Neural cell (in vitro differentiated cells): ENCODE measurements around the gene SH3RF3. TPM values are rescaled to one million over a fixed set of nuclear protein-coding genes. Genes with fewer than 3 reads are reported as not detected.

Experiments
- H2AFZ ChIP-seq: fragments of 200-600, 300-800 bp; sonication (generic), shearing (Covaris generic); 2 replicates; pipeline ENCODE4 v1.6.0; 2014; ENCODE audit warnings: low read depth, mild to moderate bottlenecking, antibody characterized with exemption, low read length, moderate library complexity
- H3F3A ChIP-seq: fragments of 200-600 bp; shearing (Covaris generic); 2 replicates; pipeline ENCODE4 v1.6.1; 2016; ENCODE audit warnings: mild to moderate bottlenecking, moderate library complexity, mixed read lengths, antibody characterized with exemption, low read length; ENCODE audit not compliant: insufficient read depth, poor library complexity, severe bottlenecking
- H3K27ac ChIP-seq: fragments of 200-600, 300-800 bp; sonication (generic), shearing (Covaris generic); 2 replicates; pipeline ENCODE4 v1.5.1; 2014; ENCODE audit warnings: mild to moderate bottlenecking, low read length, moderate library complexity
- H3K27me3 ChIP-seq: fragments of 300-800, 200-600 bp; sonication (generic), shearing (Covaris generic); 2 replicates; pipeline ENCODE4 v1.6.0; 2014; ENCODE audit warnings: mild to moderate bottlenecking, low read depth, low read length, moderate library complexity; ENCODE audit not compliant: insufficient read depth
- H3K36me3 ChIP-seq: fragments of 300-800, 200-600 bp; sonication (generic), shearing (Covaris generic); 2 replicates; pipeline ENCODE4 v1.5.1; 2014; ENCODE audit warnings: mild to moderate bottlenecking, antibody characterized with exemption, low read length, moderate library complexity; ENCODE audit not compliant: insufficient read depth
- H3K4me2 ChIP-seq: fragments of 300-800, 200-600 bp; sonication (generic), shearing (Covaris generic); 2 replicates; pipeline ENCODE4 v1.6.0; 2014; ENCODE audit warnings: mild to moderate bottlenecking, low read length
- H3K4me3 ChIP-seq: fragments of 300-800, 200-600 bp; sonication (generic), shearing (Covaris generic); 2 replicates; pipeline ENCODE4 v1.5.1; 2014; ENCODE audit warnings: mild to moderate bottlenecking, low read length, moderate library complexity
- H3K79me2 ChIP-seq: fragments of 200-600 bp; shearing (Covaris generic); replicated peaks from 2 replicates; pipeline ENCODE4 v1.6.0; 2014; ENCODE audit warnings: mild to moderate bottlenecking, low read length, moderate library complexity; ENCODE audit not compliant: insufficient read depth
- H3K9ac ChIP-seq: fragments of 300-800, 200-600 bp; sonication (generic), shearing (Covaris generic); 2 replicates; pipeline ENCODE4 v1.6.1; 2016; ENCODE audit warnings: mild to moderate bottlenecking, low read length, mixed read lengths
- H3K9me2 ChIP-seq: fragments of 200-600 bp; shearing (Covaris generic); 2 replicates; pipeline ENCODE4 v1.6.1; 2016; ENCODE audit warnings: mild to moderate bottlenecking, low read length, mixed read lengths; ENCODE audit not compliant: insufficient read depth
- H3K9me3 ChIP-seq: fragments of 200-600, 300-800 bp; sonication (generic), shearing (Covaris generic); 2 replicates; pipeline ENCODE4 v1.6.1; 2016; ENCODE audit warnings: mild to moderate bottlenecking, mixed run types, low read length, moderate library complexity, mixed read lengths
- H4K20me1 ChIP-seq: fragments of 200-600 bp; shearing (Covaris generic); 2 replicates; pipeline ENCODE4 v1.6.1; 2016; ENCODE audit warnings: mild to moderate bottlenecking, mixed run types; ENCODE audit not compliant: insufficient read depth
- CTCF ChIP-seq: fragments of 450-650 bp; IDR thresholded peaks from 2 replicates; pipeline ENCODE4 v1.5.1; 2014; ENCODE audit warnings: antibody characterized with exemption, mild to moderate bottlenecking, moderate library complexity; ENCODE audit not compliant: poor library complexity, severe bottlenecking
- EP300 ChIP-seq: fragments of 450-650 bp; conservative IDR thresholded peaks from 2 replicates; pipeline ENCODE4 v1.6.1; 2014; ENCODE audit warnings: antibody characterized with exemption, mild to moderate bottlenecking, moderate library complexity; ENCODE audit not compliant: poor library complexity, severe bottlenecking
- EZH2 ChIP-seq: fragments of 200-600, 300-800 bp; shearing (Covaris generic), sonication (generic); IDR thresholded peaks from 2 replicates; pipeline ENCODE4 v1.6.1; 2014; ENCODE audit warnings: antibody characterized with exemption, low read length, borderline replicate concordance, mild to moderate bottlenecking; ENCODE audit not compliant: insufficient read depth, poor library complexity, severe bottlenecking
- MXI1 ChIP-seq: fragments of 450-650 bp; conservative IDR thresholded peaks from 2 replicates; pipeline ENCODE4 v1.6.1; 2014; ENCODE audit warnings: antibody characterized with exemption, mild to moderate bottlenecking; ENCODE audit not compliant: poor library complexity, severe bottlenecking
- POLR2AphosphoS5 ChIP-seq: IDR thresholded peaks from 2 replicates; pipeline ENCODE4 v1.6.1; 2012
- RAD21 ChIP-seq: fragments of 450-650 bp; conservative IDR thresholded peaks from 2 replicates; pipeline ENCODE4 v1.6.1; 2014; ENCODE audit warnings: antibody characterized with exemption, mild to moderate bottlenecking, moderate library complexity
- SMC3 ChIP-seq: fragments of 450-650 bp; conservative IDR thresholded peaks from 2 replicates; pipeline ENCODE4 v1.6.1; 2014; ENCODE audit warnings: antibody characterized with exemption, mild to moderate bottlenecking, moderate library complexity; ENCODE audit not compliant: poor library complexity
- TAF1 ChIP-seq: IDR thresholded peaks from 2 replicates; pipeline ENCODE4 v1.6.1; 2012; ENCODE audit warnings: low read depth
- polyA plus RNA-seq: library from polyadenylated mRNA; depleted of rRNA; stranded (reverse); fragments of >200 nt; gene quantifications from 2 replicates; pipeline ENCODE4 v1.2.3, GENCODE V29; 2014
- TF ChIP-seq, protein P1 (sequence below): IDR thresholded peaks from 2 replicates; pipeline ENCODE4 v1.6.1; 2012; ENCODE audit warnings: borderline replicate concordance

The SH3RF3 gene
- polyA plus RNA-seq, 1 donor from 2014 or later = 0.53 TPM

DNA sequence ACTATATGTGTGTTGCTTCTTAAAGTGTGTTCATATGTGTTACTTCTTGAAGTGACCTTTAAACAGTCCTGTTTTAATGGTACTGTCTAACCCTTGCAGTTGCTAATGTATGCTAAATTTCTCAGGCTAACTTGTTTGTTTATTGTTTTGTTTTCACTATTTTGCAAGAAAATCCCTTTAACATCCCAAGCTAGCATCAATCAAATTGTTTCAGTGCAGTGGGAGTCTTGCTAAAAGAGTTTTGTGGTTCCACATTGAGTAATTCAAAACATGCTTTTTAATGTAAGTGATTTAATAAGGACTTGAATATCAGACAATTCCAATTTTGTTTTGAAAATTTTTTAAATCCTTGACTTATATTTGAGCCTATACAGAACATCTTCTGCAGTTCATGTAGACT lies 3.6 kb downstream of the SH3RF3 start:
- H3K9me3 ChIP-seq = no peaks in the 10 kb centered on the region
- H2AFZ ChIP-seq = no peak overlapping the region
- TF ChIP-seq RAD21 (no peak), EZH2 (no peak), POLR2AphosphoS5 (no peak), EP300 (no peak), TAF1 (no peak), MXI1 (no peak), CTCF (no peak), SMC3 (no peak)
- TF ChIP-seq, protein P1, sequence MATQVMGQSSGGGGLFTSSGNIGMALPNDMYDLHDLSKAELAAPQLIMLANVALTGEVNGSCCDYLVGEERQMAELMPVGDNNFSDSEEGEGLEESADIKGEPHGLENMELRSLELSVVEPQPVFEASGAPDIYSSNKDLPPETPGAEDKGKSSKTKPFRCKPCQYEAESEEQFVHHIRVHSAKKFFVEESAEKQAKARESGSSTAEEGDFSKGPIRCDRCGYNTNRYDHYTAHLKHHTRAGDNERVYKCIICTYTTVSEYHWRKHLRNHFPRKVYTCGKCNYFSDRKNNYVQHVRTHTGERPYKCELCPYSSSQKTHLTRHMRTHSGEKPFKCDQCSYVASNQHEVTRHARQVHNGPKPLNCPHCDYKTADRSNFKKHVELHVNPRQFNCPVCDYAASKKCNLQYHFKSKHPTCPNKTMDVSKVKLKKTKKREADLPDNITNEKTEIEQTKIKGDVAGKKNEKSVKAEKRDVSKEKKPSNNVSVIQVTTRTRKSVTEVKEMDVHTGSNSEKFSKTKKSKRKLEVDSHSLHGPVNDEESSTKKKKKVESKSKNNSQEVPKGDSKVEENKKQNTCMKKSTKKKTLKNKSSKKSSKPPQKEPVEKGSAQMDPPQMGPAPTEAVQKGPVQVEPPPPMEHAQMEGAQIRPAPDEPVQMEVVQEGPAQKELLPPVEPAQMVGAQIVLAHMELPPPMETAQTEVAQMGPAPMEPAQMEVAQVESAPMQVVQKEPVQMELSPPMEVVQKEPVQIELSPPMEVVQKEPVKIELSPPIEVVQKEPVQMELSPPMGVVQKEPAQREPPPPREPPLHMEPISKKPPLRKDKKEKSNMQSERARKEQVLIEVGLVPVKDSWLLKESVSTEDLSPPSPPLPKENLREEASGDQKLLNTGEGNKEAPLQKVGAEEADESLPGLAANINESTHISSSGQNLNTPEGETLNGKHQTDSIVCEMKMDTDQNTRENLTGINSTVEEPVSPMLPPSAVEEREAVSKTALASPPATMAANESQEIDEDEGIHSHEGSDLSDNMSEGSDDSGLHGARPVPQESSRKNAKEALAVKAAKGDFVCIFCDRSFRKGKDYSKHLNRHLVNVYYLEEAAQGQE = no peak
- H3K4me2 ChIP-seq = no peak overlapping the region
- H4K20me1 ChIP-seq = no peaks in the 10 kb centered on the region
- no peak overlapping the region for H3K27ac ChIP-seq
- H3K9ac ChIP-seq = no peak overlapping the region
- no peak overlapping the region for H3K4me3 ChIP-seq
- H3K27me3 ChIP-seq = peaks cover 46% of the 10 kb centered on the region
- H3K79me2 ChIP-seq = no peaks in the 10 kb centered on the region
- H3K36me3 ChIP-seq = no peaks in the 10 kb centered on the region
- no peaks in the 10 kb centered on the region for H3F3A ChIP-seq
- H3K9me2 ChIP-seq = no peaks in the 10 kb centered on the region

- H2AFZ ChIP-seq = no peak overlapping the region
- no peak overlapping the region for H3K9ac ChIP-seq
- no peaks in the 10 kb centered on the region for H4K20me1 ChIP-seq
- TF ChIP-seq SMC3 = no peak
- no peak for TF ChIP-seq EP300
- no peak for TF ChIP-seq POLR2AphosphoS5
- TF ChIP-seq EZH2 = no peak
- no peak for TF ChIP-seq TAF1
- TF ChIP-seq MXI1 = no peak
- TF ChIP-seq CTCF = no peak
- TF ChIP-seq, protein P1 = no peak
- TF ChIP-seq RAD21 = no peak
- no peaks in the 10 kb centered on the region for H3K79me2 ChIP-seq
- peaks cover 42% of the 10 kb centered on the region for H3K27me3 ChIP-seq
- no peak overlapping the region for H3K27ac ChIP-seq
- no peaks in the 10 kb centered on the region for H3K9me2 ChIP-seq
- no peak overlapping the region for H3K4me3 ChIP-seq
- H3K4me2 ChIP-seq = no peak overlapping the region
- no peaks in the 10 kb centered on the region for H3K9me3 ChIP-seq
- H3K36me3 ChIP-seq = no peaks in the 10 kb centered on the region
- no peaks in the 10 kb centered on the region for H3F3A ChIP-seq
These were observed 4.7 kb downstream of the SH3RF3 start for GRCh38 chr2:109133746-109134145.
